ENCODE data around the gene TNS3.

TNS3 gene

GRCh38 chr7:47473499-47474210 lies 108.3 kb downstream of the TNS3 start:
- Histone ChIP-seq H3K4me2 (peak overlapping the region; percentile 94; the same call in 1 of the 2 replicates), H4K20me1 (ENCODE audit: insufficient read depth) (peaks cover 46% of the 10 kb centered on the region), H3K36me3 (ENCODE audit: insufficient read depth) (peaks cover 4% of the 10 kb centered on the region; the same call in 1 of the 2 replicates), H3K27ac (peak overlapping the region; percentile 73; the same call in 1 of the 2 replicates), H3K4me1 (ENCODE audit: low read depth, poor library complexity, severe bottlenecking) (peaks cover 50% of the 10 kb centered on the region), H2AFZ (ENCODE audit: low read depth) (no peak overlapping the region), H3K27me3 (ENCODE audit: insufficient read depth, low read depth) (no peaks in the 10 kb centered on the region), H3K79me2 (ENCODE audit: insufficient read depth, low read depth) (peaks cover 100% of the 10 kb centered on the region), H3K4me3 (IDR thresholded peaks at IDR 0.05; ENCODE audit: insufficient read depth, low read depth, low read length) (no peak overlapping the region), H3K9ac (no peak overlapping the region)
- TF ChIP-seq, protein P1, sequence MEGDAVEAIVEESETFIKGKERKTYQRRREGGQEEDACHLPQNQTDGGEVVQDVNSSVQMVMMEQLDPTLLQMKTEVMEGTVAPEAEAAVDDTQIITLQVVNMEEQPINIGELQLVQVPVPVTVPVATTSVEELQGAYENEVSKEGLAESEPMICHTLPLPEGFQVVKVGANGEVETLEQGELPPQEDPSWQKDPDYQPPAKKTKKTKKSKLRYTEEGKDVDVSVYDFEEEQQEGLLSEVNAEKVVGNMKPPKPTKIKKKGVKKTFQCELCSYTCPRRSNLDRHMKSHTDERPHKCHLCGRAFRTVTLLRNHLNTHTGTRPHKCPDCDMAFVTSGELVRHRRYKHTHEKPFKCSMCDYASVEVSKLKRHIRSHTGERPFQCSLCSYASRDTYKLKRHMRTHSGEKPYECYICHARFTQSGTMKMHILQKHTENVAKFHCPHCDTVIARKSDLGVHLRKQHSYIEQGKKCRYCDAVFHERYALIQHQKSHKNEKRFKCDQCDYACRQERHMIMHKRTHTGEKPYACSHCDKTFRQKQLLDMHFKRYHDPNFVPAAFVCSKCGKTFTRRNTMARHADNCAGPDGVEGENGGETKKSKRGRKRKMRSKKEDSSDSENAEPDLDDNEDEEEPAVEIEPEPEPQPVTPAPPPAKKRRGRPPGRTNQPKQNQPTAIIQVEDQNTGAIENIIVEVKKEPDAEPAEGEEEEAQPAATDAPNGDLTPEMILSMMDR (conservative IDR thresholded peaks at IDR 0.05; ENCODE audit: low read depth, low read length) = no peak

DNA sequence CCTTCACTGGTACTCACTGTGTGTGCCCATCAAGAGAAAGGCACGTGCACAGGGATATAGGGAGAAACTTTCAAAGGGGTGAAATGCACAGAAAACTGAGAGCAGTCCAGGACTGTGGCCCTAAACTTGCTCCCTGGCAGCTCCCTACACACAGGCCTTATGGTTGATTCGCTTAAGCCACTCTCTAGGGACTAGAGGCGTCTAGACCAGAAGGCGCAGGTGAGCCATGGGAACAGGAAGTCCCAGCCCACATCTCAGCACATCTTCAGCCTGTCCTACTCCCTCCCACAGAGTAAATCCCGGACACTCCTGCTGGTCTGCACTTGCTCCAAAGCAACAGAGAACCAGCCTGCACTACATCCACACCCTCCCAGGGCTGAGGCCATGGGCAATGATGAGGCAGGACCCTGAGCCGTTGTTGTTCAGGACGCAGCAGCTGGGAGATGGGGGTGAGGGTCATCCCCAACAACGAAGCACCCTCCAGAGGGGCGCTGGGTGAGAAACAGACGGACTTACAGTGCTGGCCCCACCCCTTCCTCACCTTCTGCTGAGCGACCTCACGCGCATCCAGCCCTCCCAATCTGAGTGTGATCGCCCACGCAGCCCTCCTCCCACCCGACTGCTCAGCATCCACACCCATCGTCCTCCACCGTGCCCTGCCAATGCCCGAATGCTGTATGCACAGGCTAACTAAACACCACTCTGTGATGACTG lies 109.3 kb downstream of the TNS3 start:
- H3K4me1 ChIP-seq (ENCODE audit: low read depth, poor library complexity, severe bottlenecking) = peaks cover 58% of the 10 kb centered on the region

GRCh38 chr7:47471831-47472230 lies 110.1 kb downstream of the TNS3 start:
- H3K9ac ChIP-seq = no peak overlapping the region
- TF ChIP-seq, protein P1 (conservative IDR thresholded peaks at IDR 0.05; ENCODE audit: low read depth, low read length) = no peak
- no peak overlapping the region for H2AFZ ChIP-seq (ENCODE audit: low read depth)
- no peaks in the 10 kb centered on the region for H3K27me3 ChIP-seq (ENCODE audit: insufficient read depth, low read depth)
- H3K4me3 ChIP-seq (IDR thresholded peaks at IDR 0.05; ENCODE audit: insufficient read depth, low read depth, low read length) = no peak overlapping the region
- H3K4me1 ChIP-seq (ENCODE audit: low read depth, poor library complexity, severe bottlenecking) = peaks cover 58% of the 10 kb centered on the region
- peaks cover 39% of the 10 kb centered on the region for H4K20me1 ChIP-seq (ENCODE audit: insufficient read depth)
- H3K36me3 ChIP-seq (ENCODE audit: insufficient read depth) = peaks cover 4% of the 10 kb centered on the region; the same call in 1 of the 2 replicates
- H3K27ac ChIP-seq = no peak overlapping the region; the same call in 1 of the 2 replicates
- no peak overlapping the region for H3K4me2 ChIP-seq
- peaks cover 100% of the 10 kb centered on the region for H3K79me2 ChIP-seq (ENCODE audit: insufficient read depth, low read depth)

More for the DNA sequence above, 109.3 kb downstream of the TNS3 start:
- Histone ChIP-seq H3K4me2 (no peak overlapping the region), H3K79me2 (ENCODE audit: insufficient read depth, low read depth) (peaks cover 100% of the 10 kb centered on the region), H3K4me3 (IDR thresholded peaks at IDR 0.05; ENCODE audit: insufficient read depth, low read depth, low read length) (no peak overlapping the region), H3K36me3 (ENCODE audit: insufficient read depth) (peaks cover 4% of the 10 kb centered on the region; the same call in 1 of the 2 replicates), H3K9ac (no peak overlapping the region), H4K20me1 (ENCODE audit: insufficient read depth) (peaks cover 44% of the 10 kb centered on the region), H2AFZ (ENCODE audit: low read depth) (no peak overlapping the region), H3K27ac (no peak overlapping the region; the same call in 1 of the 2 replicates), H3K27me3 (ENCODE audit: insufficient read depth, low read depth) (no peaks in the 10 kb centered on the region)
- TF ChIP-seq, protein P1 (conservative IDR thresholded peaks at IDR 0.05; ENCODE audit: low read depth, low read length) = no peak

GRCh38 chr7:47471358-47471703 lies 110.6 kb downstream of the TNS3 start:
- H3K27ac ChIP-seq = no peak overlapping the region; the same call in 1 of the 2 replicates
- no peak overlapping the region for H3K9ac ChIP-seq
- peaks cover 39% of the 10 kb centered on the region for H4K20me1 ChIP-seq (ENCODE audit: insufficient read depth)
- H3K4me1 ChIP-seq (ENCODE audit: low read depth, poor library complexity, severe bottlenecking) = peaks cover 58% of the 10 kb centered on the region
- H2AFZ ChIP-seq (ENCODE audit: low read depth) = no peak overlapping the region
- no peak overlapping the region for H3K4me2 ChIP-seq
- H3K27me3 ChIP-seq (ENCODE audit: insufficient read depth, low read depth) = no peaks in the 10 kb centered on the region
- TF ChIP-seq, protein P1 (conservative IDR thresholded peaks at IDR 0.05; ENCODE audit: low read depth, low read length) = no peak
- peaks cover 4% of the 10 kb centered on the region; the same call in 1 of the 2 replicates for H3K36me3 ChIP-seq (ENCODE audit: insufficient read depth)
- no peak overlapping the region for H3K4me3 ChIP-seq (IDR thresholded peaks at IDR 0.05; ENCODE audit: insufficient read depth, low read depth, low read length)
- peaks cover 100% of the 10 kb centered on the region for H3K79me2 ChIP-seq (ENCODE audit: insufficient read depth, low read depth)

Data from KMS-11 (cell line).